B cell (primary cell): ENCODE data around the gene TDRD6. TPM values are rescaled to one million over a fixed set of nuclear protein-coding genes. Genes with fewer than 3 reads are reported as not detected.

Experiments used
- ATAC-seq: fragments of 200-7000 bp; cut with Tn5 transposase; one replicate; pipeline ENCODE4 v1.10.0; 2021; ENCODE audit warnings: low read depth, mild to moderate bottlenecking, moderate number of reproducible peaks, moderate library complexity
- CTCF ChIA-PET: fragments of 350-600 bp; sonication (Branson Sonifier 250); formaldehyde crosslinking; loops from one replicate; lab custom pipeline; 2021; ENCODE audit warnings: antibody characterized with exemption, inconsistent platforms; lab: Charles Lee
- POLR2A ChIA-PET: fragments of 350-600 bp; sonication (Branson Sonifier 250); formaldehyde crosslinking; loops from one replicate; lab custom pipeline; 2021; ENCODE audit warnings: antibody characterized with exemption; lab: Charles Lee
- DNase-seq: peaks from one replicate; pipeline ENCODE4 v3.0.0; 2013
- H2AFZ ChIP-seq: 2 replicates; pipeline ENCODE4 v1.6.1; 2012; ENCODE audit warnings: mild to moderate bottlenecking, low read depth, low read length; ENCODE audit not compliant: insufficient read depth, poor library complexity, severe bottlenecking
- H3K27ac ChIP-seq, 2 donors: 1 replicate in 1 of 2; 2 replicates in 1 of 2; pipeline ENCODE4 v1.5.1; 2012 to 2013; ENCODE audit warnings: low read length in 2 of 2, mild to moderate bottlenecking in 2 of 2, moderate library complexity in 1 of 2
- H3K27me3 ChIP-seq, 4 experiments: fragments of 200-600 bp in 1 of 4; sonication (generic) in 1 of 4; replicated peaks in 1 of 4; 1 replicate in 2 of 4; 2 replicates in 2 of 4; pipeline versions ENCODE4 v1.6.1 to v1.7.0; 2013 to 2016; ENCODE audit warnings: low read length in 3 of 4, mild to moderate bottlenecking in 2 of 4, mixed read lengths in 1 of 4, moderate library complexity in 1 of 4; ENCODE audit not compliant: insufficient read depth in 4 of 4, control insufficient read depth in 3 of 4; ENCODE audit errors: control extremely low read depth in 1 of 4
- H3K36me3 ChIP-seq, 2 experiments: replicated peaks in 1 of 2; 1 replicate in 1 of 2; 2 replicates in 1 of 2; pipeline versions ENCODE4 v1.6.1 to v1.7.1; 2013; ENCODE audit warnings: low read length in 1 of 2; ENCODE audit not compliant: insufficient read depth in 2 of 2, control insufficient read depth in 1 of 2; ENCODE audit errors: control extremely low read depth in 1 of 2, extremely low read depth in 1 of 2
- H3K4me1 ChIP-seq, 2 donors: fragments of 200-600 bp in 1 of 2; sonication (generic) in 1 of 2; 1 replicate in 1 of 2; 2 replicates in 1 of 2; pipeline versions ENCODE4 v1.5.1 to v1.6.1; 2013 to 2017; ENCODE audit warnings: low read length in 2 of 2; ENCODE audit not compliant: control insufficient read depth in 2 of 2, insufficient read depth in 2 of 2
- H3K4me2 ChIP-seq: replicated peaks from 2 replicates; pipeline ENCODE3; 2012; ENCODE audit warnings: mild to moderate bottlenecking, low read depth, low read length; ENCODE audit not compliant: poor library complexity, severe bottlenecking
- H3K4me3 ChIP-seq, 5 experiments: fragments of 200-600 bp in 1 of 5; sonication (generic) in 1 of 5; 1 replicate in 3 of 5; 2 replicates in 2 of 5; pipeline versions ENCODE4 v1.5.1 to v1.7.0; 2011 to 2016; ENCODE audit warnings: low read length in 4 of 5, mild to moderate bottlenecking in 4 of 5, low read depth in 2 of 5, control low read depth in 1 of 5, moderate library complexity in 1 of 5; ENCODE audit not compliant: insufficient read depth in 1 of 5; ENCODE audit errors: control extremely low read depth in 1 of 5, extremely low read depth in 1 of 5
- H3K79me2 ChIP-seq: fragments of 200-600 bp; sonication (generic); one replicate; pipeline ENCODE4 v1.6.0; 2016; ENCODE audit warnings: low read length; ENCODE audit not compliant: control insufficient read depth, insufficient read depth
- H3K9ac ChIP-seq: fragments of 200-600 bp; sonication (generic); 2 replicates; pipeline ENCODE4 v1.6.1; 2017; ENCODE audit warnings: mild to moderate bottlenecking, low read length, moderate library complexity
- H3K9me3 ChIP-seq, 3 donors: one replicate each; pipeline versions ENCODE4 v1.6.1 to v1.7.1; 2013; ENCODE audit warnings: low read length in 2 of 3; ENCODE audit not compliant: control insufficient read depth in 2 of 3, insufficient read depth in 1 of 3; ENCODE audit errors: control extremely low read depth in 1 of 3
- H4K20me1 ChIP-seq: 2 replicates; pipeline ENCODE4 v1.6.0; 2012; ENCODE audit warnings: mild to moderate bottlenecking, low read length; ENCODE audit not compliant: insufficient read depth, control insufficient read depth, poor library complexity, severe bottlenecking
- H3K27ac Mint-ChIP-seq: one replicate; pipeline ENCODE4 v1.8.0; 2021; ENCODE audit warnings: mixed read lengths
- H3K27me3 Mint-ChIP-seq: one replicate; pipeline ENCODE4 v1.8.0; 2021; ENCODE audit warnings: mixed read lengths
- H3K4me1 Mint-ChIP-seq: one replicate; pipeline ENCODE4 v1.8.0; 2021; ENCODE audit warnings: mixed read lengths
- H3K4me3 Mint-ChIP-seq: one replicate; pipeline ENCODE4 v1.8.0; 2021; ENCODE audit warnings: mixed read lengths
- H3K9me3 Mint-ChIP-seq: one replicate; pipeline ENCODE4 v1.8.0; 2022; ENCODE audit warnings: mixed read lengths; ENCODE audit not compliant: insufficient read depth
- CTCF ChIP-seq: fragments of 200-600 bp; IDR thresholded peaks from one replicate; pipeline ENCODE4 v1.8.0; 2022; ENCODE audit warnings: antibody characterized with exemption, mild to moderate bottlenecking
- EZH2 ChIP-seq: IDR thresholded peaks from 2 replicates; pipeline ENCODE4 v1.6.1; 2012; ENCODE audit warnings: borderline replicate concordance, low read depth, mild to moderate bottlenecking, moderate library complexity, low read length; ENCODE audit not compliant: insufficient read depth, poor library complexity, severe bottlenecking
- WGBS: methylation state at CpG from one replicate; pipeline ENCODE4 v1.1.5; 2013; ENCODE audit warnings: missing lambda C conversion rate; ENCODE audit not compliant: insufficient coverage; 5-methylcytosine and 5-hydroxymethylcytosine counted together
- intact Hi-C: fragments of 100-400 bp; cut with micrococcal nuclease; formaldehyde crosslinking; loops from one replicate; pipeline ENCODE4 v1.10.0; 2022
- polyA plus RNA-seq: library from polyadenylated mRNA; depleted of rRNA; stranded (reverse); fragments of >200 nt; gene quantifications from 2 replicates; pipeline ENCODE4 v1.2.3, GENCODE V29; 2012
- total RNA-seq, 2 donors: library from RNA; stranded (reverse); fragments of 120-200 nt in 1 of 2; gene quantifications; 1 replicate in 1 of 2; 2 replicates in 1 of 2; pipeline versions ENCODE4 v1.2.3 to v1.2.4, GENCODE V29; 2013 to 2022

TDRD6 gene
- total and polyA plus RNA-seq, 2 donors (not counting 1 experiment from before 2014, with no cell fraction given), result 0.01 TPM; not detected in 1

- H4K20me1 ChIP-seq, result no peaks in the 10 kb centered on the region
- DNase-seq, result no peak
- H3K4me2 ChIP-seq, result no peak overlapping the region
- H3K27ac ChIP-seq, result no peak overlapping the region
- ChIA-PET POLR2A (no interaction called here), CTCF (interaction anchor here (0.5 kb wide), 1 partner anchor 785 kb away, joined by 4 read pairs; no protein-coding TSS in a partner anchor)
- Mint-ChIP-seq H3K4me3 (no peak overlapping the region), H3K9me3 (no peaks in the 10 kb centered on the region), H3K27me3 (peaks cover 5% of the 10 kb centered on the region), H3K27ac (no peak overlapping the region), H3K4me1 (no peaks in the 10 kb centered on the region)
- no peak overlapping the region for H3K9ac ChIP-seq
- ATAC-seq, result no peak
- no peak for TF ChIP-seq CTCF
- TF ChIP-seq EZH2, result no peak
- 92% methylated on average over 2 of the region's 6 CpGs for WGBS
- H3K36me3 ChIP-seq, result no peaks in the 10 kb centered on the region
- intact Hi-C loops, result no loop called here
- H3K9me3 ChIP-seq, result no peaks in the 10 kb centered on the region
- H3K79me2 ChIP-seq, result no peaks in the 10 kb centered on the region
- H3K4me1 ChIP-seq, result no peaks in the 10 kb centered on the region
- H2AFZ ChIP-seq, result no peak overlapping the region
- H3K4me3 ChIP-seq, result no peak overlapping the region
- no peaks in the 10 kb centered on the region for H3K27me3 ChIP-seq
These were observed 10.9 kb upstream of the TDRD6 start for GRCh38 chr6:46676604-46677313.

- WGBS, result no CpG with 5 or more reads among the region's 4 CpGs
- H3K9me3 ChIP-seq, result no peaks in the 10 kb centered on the region
- H2AFZ ChIP-seq, result no peak overlapping the region
- H3K4me1 Mint-ChIP-seq, result no peaks in the 10 kb centered on the region
- no peak overlapping the region for H3K27ac Mint-ChIP-seq
- H3K4me3 Mint-ChIP-seq, result no peak overlapping the region
- no peaks in the 10 kb centered on the region for H3K79me2 ChIP-seq
- H3K27ac ChIP-seq, result no peak overlapping the region
- no peaks in the 10 kb centered on the region for H4K20me1 ChIP-seq
- H3K9me3 Mint-ChIP-seq, result no peaks in the 10 kb centered on the region
- intact Hi-C loops, result no loop called here
- H3K36me3 ChIP-seq, result no peaks in the 10 kb centered on the region
- POLR2A ChIA-PET, result no interaction called here
- no peaks in the 10 kb centered on the region for H3K4me1 ChIP-seq
- H3K27me3 ChIP-seq, result no peaks in the 10 kb centered on the region
- H3K9ac ChIP-seq, result no peak overlapping the region
- H3K4me3 ChIP-seq, result no peak overlapping the region
- CTCF ChIA-PET, result interaction anchor here (0.5 kb wide), 1 partner anchor 784 kb away, joined by 4 read pairs; no protein-coding TSS in a partner anchor
- ATAC-seq (no peak), DNase-seq (no peak)
- TF ChIP-seq EZH2 (no peak), CTCF (peak; percentile 19)
- H3K27me3 Mint-ChIP-seq, result peaks cover 5% of the 10 kb centered on the region
- no peak overlapping the region for H3K4me2 ChIP-seq
These were observed 10.4 kb upstream of the TDRD6 start for GRCh38 chr6:46677314-46677654.
